HG02763 (cell line): ENCODE data around the gene C1GALT1.
"Not testable (repeated sequence)": the region's sequence is repeated elsewhere in the genome, so short reads cannot be mapped to it uniquely, and the experiment has no call there.

Source experiments
- ATAC-seq: cut with Tn5 transposase; IDR thresholded peaks from one replicate; pipeline ENCODE4 v1.9.1; 2021; ENCODE audit warnings: mild to moderate bottlenecking, moderate library complexity; ENCODE audit not compliant: unreplicated experiment

The C1GALT1 gene

DNA sequence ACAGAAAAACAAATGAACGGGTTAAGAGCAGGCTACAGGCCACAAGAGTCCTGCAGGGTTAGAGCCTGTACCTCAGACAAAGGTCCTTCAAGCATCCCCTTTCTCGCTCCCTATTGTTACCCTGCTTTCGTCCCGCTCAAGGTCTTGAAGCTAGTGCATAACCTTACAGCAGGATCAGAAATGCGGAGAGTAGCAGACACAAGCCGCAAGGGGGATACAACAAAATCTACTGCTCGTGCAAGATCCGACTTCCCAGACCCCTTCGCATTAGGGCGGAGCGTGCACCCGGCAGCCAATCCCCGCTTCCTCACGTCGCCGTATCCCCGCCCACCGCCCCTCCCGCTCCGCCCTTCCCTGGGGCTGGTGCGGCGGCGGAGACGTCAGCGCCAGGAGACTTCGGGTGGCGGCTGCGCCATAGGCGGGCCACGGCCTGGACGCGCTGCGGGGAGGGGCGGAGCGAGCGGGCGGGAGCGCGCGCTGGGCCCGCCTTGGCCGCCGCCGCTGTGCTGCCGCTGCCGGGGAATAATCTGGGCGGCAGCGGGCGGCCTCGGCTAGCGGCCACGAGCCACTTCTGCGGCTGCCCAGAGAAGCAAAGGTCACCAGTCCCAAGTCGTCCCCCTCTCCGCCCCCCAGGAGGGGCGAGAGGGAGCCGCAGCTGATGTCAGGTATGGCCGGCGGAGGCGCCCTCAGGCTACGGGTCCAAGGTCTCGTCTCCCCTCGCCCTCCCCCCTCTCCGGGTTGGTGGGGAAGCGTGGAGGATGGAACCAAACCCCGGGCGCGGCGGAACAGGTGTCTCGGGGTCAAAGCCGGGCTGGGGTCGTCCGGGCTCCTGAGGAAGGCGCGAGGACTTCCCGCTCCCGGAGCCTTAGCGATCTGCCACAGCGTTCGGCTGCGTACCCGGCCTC, at the start of gene C1GALT1:
Gene C1GALT1, plus strand, starts transcription at position 389 of the 905 bp plus-strand sequence. CDS start 51,776 bp downstream, outside the sequence.
- peak; percentile 85 for ATAC-seq

DNA sequence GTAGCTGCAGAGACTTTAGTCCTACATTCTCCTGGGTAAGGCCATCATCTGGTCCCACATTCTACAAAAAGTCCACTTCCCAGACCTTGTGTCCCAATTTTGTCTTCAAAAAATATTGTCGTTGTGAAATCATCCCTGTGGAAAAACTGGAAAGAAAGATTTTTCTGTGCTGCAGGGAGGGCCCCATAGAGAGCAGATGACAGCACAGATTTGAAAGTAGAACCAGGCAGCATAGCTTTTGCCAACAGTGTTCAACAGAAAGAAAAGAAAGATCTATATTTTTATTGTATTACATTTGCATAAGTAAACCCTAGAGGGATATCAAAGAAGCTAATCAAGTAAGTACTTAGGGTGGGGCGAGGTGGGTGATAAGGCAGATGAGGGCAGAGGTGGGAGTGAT, 48.3 kb upstream of the C1GALT1 start:
- no peak for ATAC-seq

DNA sequence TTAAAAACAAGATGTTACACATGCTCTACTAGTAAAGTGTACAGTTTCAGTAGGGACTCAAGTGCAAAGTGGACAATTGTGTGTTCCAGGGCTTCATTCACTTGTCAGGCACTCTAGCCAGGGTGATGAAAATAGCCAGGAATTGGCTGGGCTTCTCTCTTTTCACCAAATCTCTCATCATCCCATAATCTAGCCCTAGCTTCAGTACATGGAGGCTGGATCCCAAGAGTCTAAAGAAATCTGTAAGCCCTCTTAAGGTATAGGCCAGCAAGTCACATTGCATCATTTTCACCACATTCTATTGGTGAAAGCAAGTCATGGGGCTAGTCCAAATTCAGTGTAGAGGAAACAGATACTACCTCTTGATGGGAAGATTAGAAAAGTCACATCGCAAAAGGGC, 47.3 kb upstream of the C1GALT1 start:
- no peak for ATAC-seq

DNA sequence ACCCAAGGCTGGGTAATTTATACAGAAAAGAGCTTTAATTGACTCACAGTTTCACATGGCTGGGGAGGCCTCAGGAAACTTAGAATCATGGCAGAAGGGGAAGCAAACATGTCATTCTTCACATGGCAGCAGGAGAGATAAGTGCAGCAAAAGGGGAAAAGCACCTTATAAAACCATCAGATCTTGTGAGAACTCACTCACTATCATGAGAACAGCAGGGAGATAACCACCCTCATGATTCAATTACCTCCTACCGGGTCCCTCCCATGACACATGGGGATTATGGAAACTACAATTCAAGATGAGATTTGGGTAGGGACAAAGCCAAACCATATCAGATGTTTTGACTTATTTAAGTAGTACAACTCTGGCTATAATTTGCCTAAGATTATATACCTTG, 46.4 kb upstream of the C1GALT1 start:
- ATAC-seq: not testable (repeated sequence)

DNA sequence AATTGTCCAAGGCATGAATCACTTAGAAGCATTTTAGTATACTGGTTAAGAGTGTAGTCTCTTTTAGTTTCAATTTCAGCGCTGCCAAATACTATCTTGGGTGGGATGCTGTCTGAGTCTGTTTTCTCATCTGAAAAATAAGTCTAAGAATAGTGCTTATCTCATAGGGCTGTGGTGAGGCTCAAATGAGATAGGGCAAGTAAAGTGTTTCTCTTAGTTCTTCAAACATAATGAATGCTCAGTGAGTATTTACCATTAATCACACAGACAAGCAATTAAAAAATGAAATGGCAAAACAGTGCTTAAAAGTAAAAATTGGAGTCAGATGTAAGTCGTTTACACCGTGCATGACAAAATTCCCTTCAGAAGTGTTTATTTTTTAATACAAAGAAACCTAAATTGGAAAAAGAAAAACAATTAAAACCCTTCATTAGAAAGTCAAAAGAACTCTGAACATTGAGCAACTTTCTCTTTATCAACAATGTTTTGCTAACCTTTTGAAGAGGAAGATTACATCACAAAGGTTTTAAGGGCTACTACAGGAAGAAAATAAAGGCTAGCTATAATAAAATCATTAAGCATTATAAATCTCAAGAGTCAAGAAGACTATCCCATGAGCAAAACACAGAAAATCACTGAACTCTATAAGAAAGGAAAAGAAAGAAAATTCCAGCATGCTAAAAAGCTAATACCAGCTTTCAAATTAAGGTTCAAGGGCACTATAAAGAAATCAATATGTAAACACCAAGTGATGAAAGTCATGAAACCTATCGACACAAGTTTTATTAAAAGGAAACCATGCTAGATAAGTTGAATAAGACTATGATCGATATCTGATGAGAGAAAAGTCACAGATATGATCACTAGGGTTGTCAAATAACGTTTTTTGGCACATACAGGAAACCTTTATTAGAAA, 45.6 kb upstream of the C1GALT1 start:
- no peak for ATAC-seq

DNA sequence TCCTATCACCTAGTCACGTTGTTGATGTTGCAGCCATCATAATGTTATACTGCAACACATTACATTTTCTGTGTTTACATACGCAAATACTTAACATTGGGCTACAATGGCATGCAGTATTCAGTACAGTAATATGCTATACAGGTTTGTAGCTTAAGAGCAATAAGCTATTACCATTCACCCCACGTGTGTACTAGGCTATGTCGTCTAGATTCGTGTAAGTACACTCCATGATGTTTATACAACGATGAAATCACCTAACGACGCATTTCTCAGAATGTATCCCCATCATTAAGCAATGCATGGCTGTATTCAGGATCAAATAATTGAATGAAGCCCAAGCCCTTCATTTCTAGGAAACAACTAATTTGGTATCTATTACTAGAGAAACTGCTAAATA, 43.4 kb upstream of the C1GALT1 start:
- ATAC-seq: no peak

DNA sequence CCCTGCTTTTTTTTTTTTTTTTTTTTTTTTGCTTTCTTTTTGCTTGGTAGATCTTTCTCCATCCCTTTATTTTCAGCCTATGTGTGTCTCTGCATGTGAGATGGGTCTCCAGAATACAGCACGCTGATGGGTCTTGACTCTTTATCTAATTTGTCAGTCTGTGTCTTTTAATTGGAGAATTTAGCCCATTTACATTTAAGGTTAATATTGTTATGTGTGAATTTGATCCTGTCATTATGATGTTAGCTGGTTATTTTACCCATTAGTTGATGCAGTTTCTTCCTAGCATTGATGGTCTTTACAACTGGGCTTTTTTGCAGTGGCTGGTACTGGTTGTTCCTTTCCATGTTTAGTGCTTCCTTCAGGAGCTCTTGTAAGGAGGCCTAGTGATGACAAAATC, 38.9 kb upstream of the C1GALT1 start:
- ATAC-seq: not testable (repeated sequence)

DNA sequence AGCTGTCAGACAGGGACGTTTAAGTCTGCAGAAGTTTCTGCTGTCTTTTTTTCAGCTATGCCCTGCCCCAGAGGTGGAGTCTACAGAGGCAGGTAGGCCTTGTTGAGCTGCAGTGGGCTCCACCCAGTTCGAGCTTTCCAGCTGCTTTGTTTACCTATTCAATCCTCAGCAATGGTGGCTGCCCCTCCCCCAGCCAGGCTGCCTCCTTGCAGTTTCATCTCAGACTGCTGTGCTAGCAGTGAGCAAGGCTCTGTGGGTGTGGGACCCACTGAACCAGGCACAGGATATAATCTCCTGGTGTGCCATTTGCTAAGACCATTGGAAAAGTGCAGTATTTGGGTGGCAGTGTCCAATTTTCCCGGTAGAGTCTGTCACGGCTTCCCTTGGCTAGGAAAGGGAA, 37.2 kb upstream of the C1GALT1 start:
- not testable (repeated sequence) for ATAC-seq

DNA sequence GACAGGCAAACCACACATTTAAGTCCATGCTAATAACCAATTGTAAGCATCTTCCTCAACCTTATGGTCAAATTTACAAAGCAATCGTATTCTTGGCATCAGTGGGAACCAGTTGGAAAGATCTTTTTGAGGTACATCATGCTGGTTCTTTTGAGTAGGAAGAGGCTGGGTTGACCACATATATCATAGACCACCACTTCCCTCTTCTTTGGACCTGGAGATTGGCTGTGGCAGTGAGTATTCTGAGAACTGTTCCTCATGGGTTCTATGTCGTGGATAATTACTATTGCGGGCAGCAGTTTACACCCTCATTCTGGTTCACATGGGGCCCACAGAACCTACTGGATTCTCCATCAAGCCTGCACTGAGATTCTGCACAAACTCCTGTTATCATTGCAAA, 35.5 kb upstream of the C1GALT1 start:
- ATAC-seq: no peak

DNA sequence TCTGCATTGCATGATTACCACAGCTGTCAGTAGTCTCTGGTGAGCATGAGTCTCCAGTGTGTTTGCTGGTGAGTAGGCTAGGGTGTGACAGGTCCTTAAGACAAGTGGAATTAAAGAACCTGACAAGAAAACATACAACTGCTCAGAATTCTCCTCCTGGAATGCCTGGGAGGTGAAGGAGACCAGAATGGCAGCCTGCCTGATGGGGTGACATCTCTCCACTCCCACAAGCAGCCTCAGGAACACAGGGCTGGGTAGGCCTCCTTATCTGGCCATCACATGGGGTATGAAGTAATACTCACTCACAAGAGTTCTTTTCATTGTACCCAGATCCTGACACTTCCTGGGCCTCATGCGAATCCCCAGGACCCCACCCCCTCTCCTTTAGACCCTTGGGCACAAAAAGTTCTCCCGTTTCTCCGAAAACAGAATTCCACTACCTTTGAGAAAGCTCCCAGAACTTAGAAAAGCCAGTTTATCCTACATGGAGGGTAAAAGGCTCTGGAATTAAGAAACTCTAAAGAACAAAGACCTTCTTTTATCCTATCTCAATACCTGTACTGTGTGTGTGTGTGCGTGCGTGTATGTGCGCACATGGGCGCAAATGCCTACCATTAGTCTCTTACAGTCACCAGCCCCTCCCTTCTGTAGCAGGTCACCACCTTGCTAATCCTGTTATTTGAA, 33.4 kb upstream of the C1GALT1 start:
- no peak for ATAC-seq

DNA sequence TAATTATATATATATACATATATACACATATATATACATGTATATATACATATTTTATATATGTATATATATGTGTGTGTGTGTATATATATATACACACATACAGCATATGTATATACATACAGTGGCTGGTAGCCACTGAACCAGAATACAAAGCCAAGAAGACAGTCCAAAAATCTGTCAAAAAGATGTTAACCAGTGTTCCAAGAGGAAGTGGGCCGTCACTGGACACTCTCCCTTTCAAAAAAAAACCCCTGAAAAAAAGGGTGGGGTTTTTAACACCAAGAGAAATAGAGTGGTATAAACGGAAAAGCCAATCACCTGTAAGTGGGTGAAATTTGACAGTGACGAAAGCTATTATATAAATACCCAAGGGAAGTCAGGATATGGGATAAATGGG, 31.1 kb upstream of the C1GALT1 start:
- no peak for ATAC-seq

DNA sequence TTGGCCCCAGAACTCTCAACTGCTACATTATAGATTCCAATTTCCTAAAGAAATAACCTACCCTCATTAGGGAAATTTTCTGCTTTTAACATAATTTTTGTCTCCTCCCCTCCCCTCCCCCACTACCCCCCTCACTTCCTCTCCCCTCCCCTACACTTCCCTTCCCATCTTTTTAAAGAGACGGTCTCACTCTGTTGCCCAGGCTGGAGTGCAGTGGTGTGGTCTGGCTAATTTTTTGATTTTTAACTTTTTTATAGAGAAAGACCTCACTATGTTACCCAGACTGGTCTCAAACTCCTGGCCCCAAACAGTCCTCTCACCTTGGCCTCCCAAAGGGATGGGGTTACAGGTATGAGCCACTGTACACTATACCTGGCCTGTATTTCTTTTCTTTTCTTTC, 30.5 kb upstream of the C1GALT1 start:
- ATAC-seq: no peak

DNA sequence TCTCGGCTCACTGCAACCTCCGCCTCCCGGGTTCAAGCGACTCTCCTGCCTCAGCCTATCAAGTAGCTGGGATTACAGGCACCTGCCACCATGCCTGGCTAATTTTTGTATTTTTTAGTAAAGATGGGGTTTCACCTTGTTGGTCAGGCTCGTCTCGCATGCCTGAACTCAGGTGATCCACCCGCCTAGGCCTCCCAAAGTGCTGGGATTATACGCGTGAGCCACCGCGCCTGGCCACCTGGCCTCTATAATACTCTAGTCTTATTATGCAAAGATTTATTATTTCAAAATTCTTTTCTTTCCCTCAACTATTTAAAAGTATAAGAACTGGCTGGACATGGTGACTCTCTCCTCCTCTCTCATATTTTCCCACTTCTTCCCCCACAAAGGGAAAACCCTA, 30.0 kb upstream of the C1GALT1 start:
- no peak for ATAC-seq

DNA sequence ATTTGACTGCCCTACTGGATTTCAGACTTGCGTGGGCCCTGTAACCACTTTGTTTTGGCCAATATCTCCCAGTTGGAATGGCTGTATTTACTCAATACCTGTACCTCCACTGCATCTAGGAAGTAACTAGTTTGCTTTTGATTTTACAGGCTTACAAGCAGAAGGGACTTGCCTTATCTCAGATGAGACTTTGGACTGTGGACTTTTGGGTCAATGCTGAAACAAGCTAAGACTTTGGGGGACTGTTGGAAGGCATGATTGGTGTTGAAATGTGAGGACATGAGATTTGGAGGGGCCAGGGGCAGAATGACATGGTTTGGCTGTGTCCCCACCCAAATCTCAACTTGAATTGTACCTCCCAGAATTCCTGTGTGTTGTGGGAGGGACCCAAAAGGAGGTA, 28.0 kb upstream of the C1GALT1 start:
- not testable (repeated sequence) for ATAC-seq

DNA sequence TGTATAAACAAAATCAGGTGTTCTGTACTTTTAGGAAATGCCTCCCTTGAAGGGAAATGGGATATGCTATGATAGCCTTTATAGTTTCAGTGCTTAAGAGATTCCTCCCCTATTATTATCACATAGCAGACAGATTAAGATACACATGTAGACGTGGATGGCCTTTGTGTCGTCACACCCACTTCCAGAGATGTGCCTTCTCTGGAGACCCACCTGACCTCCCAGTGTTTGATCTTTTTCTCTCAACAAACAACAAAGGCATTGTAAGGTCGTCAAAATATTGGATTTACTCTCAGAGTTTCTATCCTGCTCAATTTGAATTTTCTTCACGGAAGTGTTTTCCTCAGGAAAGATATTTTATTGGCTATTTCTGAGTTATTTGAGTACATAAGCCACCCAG, 25.7 kb upstream of the C1GALT1 start:
- ATAC-seq: no peak

DNA sequence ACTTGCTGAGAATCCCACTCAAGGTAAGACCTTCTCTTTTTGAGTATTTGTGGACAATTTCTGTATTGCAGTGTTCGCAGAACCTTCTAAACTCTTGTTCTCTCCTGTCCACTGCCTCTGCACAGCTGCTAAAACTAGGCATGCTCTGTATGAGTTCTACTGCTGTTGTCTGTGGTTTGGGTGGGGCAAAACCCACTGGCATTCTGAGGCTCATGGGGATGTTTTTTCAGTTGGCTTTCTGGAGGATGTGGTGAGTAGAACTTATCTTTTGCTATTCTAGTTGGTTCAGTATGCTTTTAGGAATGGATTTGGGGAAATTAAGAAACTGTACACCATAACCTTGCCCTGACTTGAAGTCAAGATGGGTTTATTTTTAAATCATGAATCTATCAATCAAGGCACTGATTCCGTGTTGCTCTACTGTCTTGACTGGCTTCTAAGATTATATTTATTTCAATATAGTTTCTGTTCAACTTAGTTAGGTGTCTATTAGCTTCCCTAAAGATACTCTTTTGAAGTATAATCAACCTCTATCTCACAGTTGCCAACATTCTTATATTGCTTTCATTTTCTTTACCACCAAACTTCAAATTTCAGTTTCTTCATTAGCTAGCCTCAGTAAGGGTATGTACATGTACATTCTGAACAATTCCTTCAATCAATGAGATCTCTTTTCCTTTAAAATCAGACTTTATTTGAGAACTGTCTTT, 25.0 kb upstream of the C1GALT1 start:
- ATAC-seq: peak; percentile 75

DNA sequence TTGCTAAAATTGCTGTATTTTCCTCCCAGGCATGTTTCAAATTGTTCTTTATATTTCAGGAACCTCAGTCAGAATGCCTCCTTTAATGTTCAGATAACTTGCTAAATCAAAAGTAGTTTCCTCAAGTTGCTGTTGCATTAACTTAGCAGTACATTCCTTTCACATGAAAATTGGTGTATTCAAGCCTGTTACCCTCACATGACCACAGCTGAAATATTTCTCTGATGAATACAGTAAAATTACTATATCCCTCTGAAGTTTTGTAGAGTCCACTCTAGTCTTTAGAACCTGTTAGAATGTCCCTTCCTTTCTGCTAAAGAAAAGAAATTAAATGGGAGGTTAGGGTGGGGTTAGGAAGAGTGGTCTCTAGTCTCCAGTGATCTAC, 24.5 kb upstream of the C1GALT1 start:
- ATAC-seq: no peak

DNA sequence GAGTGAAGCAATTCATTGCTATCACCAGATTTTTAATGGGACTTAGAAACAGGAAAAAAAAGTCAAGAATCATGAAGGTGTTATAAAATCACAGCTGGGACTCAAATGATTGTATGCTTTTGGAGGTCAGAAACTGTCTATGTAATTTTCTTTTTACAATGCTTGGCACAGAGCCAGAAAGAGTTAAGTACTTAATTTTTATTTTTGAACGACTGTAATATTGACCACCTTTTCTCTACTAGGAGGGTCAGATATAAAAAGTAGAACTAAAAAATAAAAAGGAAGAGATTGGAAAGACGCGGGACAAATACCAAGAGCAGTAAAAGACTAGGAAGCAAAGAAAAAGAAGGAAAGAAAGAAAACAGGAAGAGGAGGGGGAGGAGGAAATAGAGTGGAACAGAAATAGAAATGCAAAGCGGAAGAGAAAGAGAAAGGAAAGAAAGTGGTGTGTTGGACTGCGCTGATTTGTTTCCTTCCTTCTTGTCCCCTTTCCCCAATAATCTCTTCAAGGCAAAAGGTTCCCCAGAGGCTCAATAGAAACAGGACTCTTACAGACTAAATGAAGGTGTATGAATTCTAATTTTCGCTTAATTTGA, 23.2 kb upstream of the C1GALT1 start:
- ATAC-seq: no peak

DNA sequence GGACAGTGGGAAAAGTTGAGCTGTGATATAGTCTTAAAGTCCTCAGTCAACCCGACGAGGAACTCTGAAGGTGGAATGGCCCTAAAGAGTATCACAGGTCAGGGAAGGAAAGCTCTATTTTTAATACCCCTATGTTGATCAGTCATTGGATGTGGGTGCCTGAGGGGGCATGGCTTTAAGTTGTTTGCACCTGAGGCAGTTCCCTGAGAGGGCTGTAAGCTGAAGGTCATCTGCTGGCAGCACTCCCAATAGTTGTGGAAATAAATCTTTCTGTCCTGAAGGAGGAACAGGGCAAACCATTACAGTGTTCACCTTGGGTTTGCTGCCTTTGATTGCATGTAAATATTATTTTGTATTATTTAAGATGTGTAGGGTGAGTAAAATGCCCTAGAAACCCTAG, 17.8 kb upstream of the C1GALT1 start:
- no peak for ATAC-seq

DNA sequence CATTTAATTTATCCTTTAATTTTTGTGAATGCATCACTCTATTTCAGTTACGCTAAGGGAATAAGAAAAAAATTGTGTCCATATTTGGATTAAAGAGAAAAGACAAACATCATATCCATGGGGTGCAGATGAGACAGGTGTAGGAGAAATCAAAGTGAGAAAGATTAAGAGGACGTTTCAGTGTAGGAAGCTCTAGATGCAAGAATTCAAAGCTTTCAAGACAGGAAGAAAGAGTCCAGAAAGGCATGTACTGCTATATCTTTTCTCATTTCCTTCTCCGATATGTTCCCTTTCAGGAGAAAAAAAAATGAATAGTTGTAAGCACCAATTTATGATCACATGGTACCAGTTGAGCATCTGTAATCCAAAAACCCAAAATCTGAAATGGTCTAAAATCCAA, 17.0 kb upstream of the C1GALT1 start:
- ATAC-seq: no peak
